H1 (cell line): ENCODE results near the gene RASGEF1B. TPM values are rescaled to one million over a fixed set of nuclear protein-coding genes. Genes with fewer than 3 reads are reported as not detected.

Experiments used
- CEBPB ChIP-seq: IDR thresholded peaks from 2 replicates; pipeline ENCODE4 v1.6.1; 2012; ENCODE audit warnings: low read depth, low read length
- CHD2 ChIP-seq: IDR thresholded peaks from 2 replicates; pipeline ENCODE4 v1.6.1; 2012; ENCODE audit warnings: low read length, improper control_type of control experiment
- CHD7 ChIP-seq: fragments of 300-600 bp; sonication (generic); IDR thresholded peaks from 2 replicates; pipeline ENCODE4 v1.7.1; 2012; ENCODE audit warnings: low read length, moderate library complexity, mild to moderate bottlenecking, inconsistent platforms; ENCODE audit not compliant: insufficient replicate concordance
- CTBP2 ChIP-seq: IDR thresholded peaks from 2 replicates; pipeline ENCODE4 v1.7.0; 2011; ENCODE audit warnings: borderline replicate concordance, mild to moderate bottlenecking, moderate library complexity, mixed read lengths, low read length; ENCODE audit not compliant: insufficient read depth, insufficient read length
- GABPA ChIP-seq: IDR thresholded peaks from 2 replicates; pipeline ENCODE4 v1.6.1; 2011; ENCODE audit warnings: mild to moderate bottlenecking, low read length, moderate library complexity, borderline replicate concordance; ENCODE audit not compliant: insufficient read depth
- SP1 ChIP-seq: IDR thresholded peaks from 2 replicates; pipeline ENCODE4 v1.6.1; 2011; ENCODE audit warnings: low read depth, low read length
- SP4 ChIP-seq: IDR thresholded peaks from 2 replicates; pipeline ENCODE4 v1.6.1; 2012; ENCODE audit warnings: low read length, inconsistent platforms
- TAF1 ChIP-seq: IDR thresholded peaks from 2 replicates; pipeline ENCODE4 v1.6.1; 2011; ENCODE audit warnings: mild to moderate bottlenecking, low read depth, low read length
- ZNF274 ChIP-seq: IDR thresholded peaks from 2 replicates; pipeline ENCODE4 v1.7.0; 2012; ENCODE audit warnings: low read length, borderline replicate concordance; ENCODE audit errors: extremely low read depth
- polyA plus RNA-seq, 7 experiments: library from polyadenylated mRNA; depleted of rRNA in 3 of 7; stranded (reverse) in 5 of 7; unstranded in 2 of 7; fragments of >200 nt in 5 of 7; fragments of 200-250 nt in 2 of 7; gene quantifications; 1 replicate in 5 of 7; 2 replicates in 1 of 7; 4 replicates in 1 of 7; pipeline versions ENCODE4 v1.2.1 to v1.2.3, GENCODE V29; 2011 to 2013; ENCODE audit warnings: missing spikeins in 2 of 7, mixed read lengths in 2 of 7
- total RNA-seq: library from RNA; stranded (reverse); fragmentation: NEBNext Ultra II Directional; extraction: Animal tissue kit (Norgen Biotek cat#: 25700); gene quantifications from 2 replicates; pipeline ENCODE4 v1.2.1, GENCODE V29; 2021

Gene RASGEF1B
- total and polyA plus RNA-seq, 2 of the 8 experiments (the other 6 are each of a cell fraction or from before 2014, with no cell fraction given) = 1.6 to 4.7 TPM

DNA sequence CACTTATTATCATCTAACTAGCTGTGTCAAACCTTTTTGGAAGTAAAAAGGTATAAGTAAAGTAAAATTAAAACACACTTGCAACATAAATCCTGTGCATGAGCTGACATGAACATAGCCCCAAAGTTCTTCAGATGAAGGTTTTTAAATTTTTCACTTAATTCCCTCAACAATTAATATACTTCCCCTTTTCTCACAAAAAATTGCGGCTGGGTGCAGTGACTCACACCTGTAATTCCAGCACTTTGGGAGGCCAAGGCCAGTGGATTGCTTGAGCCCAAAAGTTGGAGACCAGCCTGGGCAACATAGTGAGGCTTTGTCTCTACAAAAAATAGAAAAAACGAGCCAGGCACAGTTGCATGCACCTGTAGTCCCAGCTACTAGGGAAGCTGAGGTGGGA lies 16.8 kb downstream of the RASGEF1B start (continued):
- TF ChIP-seq CHD7 (no peak), CHD2 (no peak), ZNF274 (no peak), GABPA (no peak), CEBPB (no peak), SP1 (no peak), TAF1 (no peak), CTBP2 (no peak), SP4 (no peak)
